ENCODE measurements around the gene HMCN1.

DNA sequence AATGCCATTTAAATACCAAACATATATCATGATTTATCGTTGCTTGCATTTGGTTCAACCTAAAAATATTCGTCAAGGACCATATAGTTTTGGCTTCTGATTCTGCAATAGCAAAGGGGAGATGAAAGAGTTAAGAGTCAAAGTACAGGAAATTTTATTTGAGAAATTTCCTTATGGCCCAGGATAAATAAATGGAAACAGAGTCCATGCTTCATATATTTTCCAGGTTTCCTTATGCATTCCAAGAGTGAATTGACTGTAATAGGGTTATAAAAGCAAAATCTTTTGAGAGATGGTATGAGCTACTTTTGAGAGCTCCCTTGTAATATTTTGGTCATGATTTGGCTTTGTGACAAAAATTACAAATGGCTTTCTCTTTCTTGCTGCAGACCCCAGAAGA, 140.1 kb downstream of the HMCN1 start:
- TF ChIP-seq, protein P1, sequence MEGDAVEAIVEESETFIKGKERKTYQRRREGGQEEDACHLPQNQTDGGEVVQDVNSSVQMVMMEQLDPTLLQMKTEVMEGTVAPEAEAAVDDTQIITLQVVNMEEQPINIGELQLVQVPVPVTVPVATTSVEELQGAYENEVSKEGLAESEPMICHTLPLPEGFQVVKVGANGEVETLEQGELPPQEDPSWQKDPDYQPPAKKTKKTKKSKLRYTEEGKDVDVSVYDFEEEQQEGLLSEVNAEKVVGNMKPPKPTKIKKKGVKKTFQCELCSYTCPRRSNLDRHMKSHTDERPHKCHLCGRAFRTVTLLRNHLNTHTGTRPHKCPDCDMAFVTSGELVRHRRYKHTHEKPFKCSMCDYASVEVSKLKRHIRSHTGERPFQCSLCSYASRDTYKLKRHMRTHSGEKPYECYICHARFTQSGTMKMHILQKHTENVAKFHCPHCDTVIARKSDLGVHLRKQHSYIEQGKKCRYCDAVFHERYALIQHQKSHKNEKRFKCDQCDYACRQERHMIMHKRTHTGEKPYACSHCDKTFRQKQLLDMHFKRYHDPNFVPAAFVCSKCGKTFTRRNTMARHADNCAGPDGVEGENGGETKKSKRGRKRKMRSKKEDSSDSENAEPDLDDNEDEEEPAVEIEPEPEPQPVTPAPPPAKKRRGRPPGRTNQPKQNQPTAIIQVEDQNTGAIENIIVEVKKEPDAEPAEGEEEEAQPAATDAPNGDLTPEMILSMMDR (conservative IDR thresholded peaks at IDR 0.05 in 1 of 2, IDR thresholded peaks at IDR 0.05 in 1 of 2; ENCODE audit: low read depth in 1 of 2, low read length in 2 of 2), result no peak
- TF ChIP-seq EZH2 (IDR thresholded peaks at IDR 0.05; ENCODE audit: low read length, missing control alignments), result no peak
